ENCODE results near the gene ODAD4. TPM values are rescaled to one million over a fixed set of nuclear protein-coding genes. Genes with fewer than 3 reads are reported as not detected.
A peak's percentile ranks its signal among the peaks of the same experiment; 100 is the strongest.
"Not testable (repeated sequence)": the region's sequence is repeated elsewhere in the genome, so short reads cannot be mapped to it uniquely, and the experiment has no call there.

The ODAD4 gene
- total RNA-seq, 1 donor from 2014 or later, result 0.50 TPM

DNA sequence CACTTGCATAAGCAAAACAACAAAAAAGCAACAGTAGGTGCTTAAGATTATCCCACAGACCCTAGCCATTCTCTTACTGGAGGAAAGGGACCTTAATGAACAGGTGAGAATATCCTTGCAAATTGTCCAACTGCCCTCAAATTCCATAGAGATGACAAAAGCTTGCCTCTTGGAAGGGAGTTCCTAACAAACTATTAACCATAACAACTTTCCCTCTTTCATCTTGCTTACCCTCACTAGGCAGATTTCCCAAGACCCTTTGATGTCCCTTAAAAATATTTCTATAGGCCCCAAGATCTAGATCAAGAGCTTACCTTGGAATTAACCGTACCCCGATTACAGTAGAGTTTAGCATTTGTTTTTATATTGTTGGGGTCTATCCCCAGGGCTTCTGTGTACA is 58.0 kb downstream of the ODAD4 start:
- H3K27ac Mint-ChIP-seq, result no peak overlapping the region
- H3K9me3 Mint-ChIP-seq, result no peaks in the 10 kb centered on the region
- H3K27me3 Mint-ChIP-seq (ENCODE audit: low read depth), result no peaks in the 10 kb centered on the region
- H3K4me1 Mint-ChIP-seq (ENCODE audit: low read depth), result no peaks in the 10 kb centered on the region
- no peak for DNase-seq (ENCODE audit: low spot score)
- intact Hi-C loops (cut with micrococcal nuclease), result no loop called here
- no peak overlapping the region for H3K4me3 Mint-ChIP-seq (ENCODE audit: low read depth)
- peaks cover 76% of the 10 kb centered on the region for H3K36me3 Mint-ChIP-seq (ENCODE audit: low read depth)

- Mint-ChIP-seq H3K4me1 (ENCODE audit: low read depth) (no peaks in the 10 kb centered on the region), H3K9me3 (no peaks in the 10 kb centered on the region), H3K36me3 (ENCODE audit: low read depth) (peaks cover 80% of the 10 kb centered on the region), H3K4me3 (ENCODE audit: low read depth) (no peak overlapping the region), H3K27ac (no peak overlapping the region), H3K27me3 (ENCODE audit: low read depth) (no peaks in the 10 kb centered on the region)
- DNase-seq (ENCODE audit: low spot score), result no peak
- intact Hi-C loops (cut with micrococcal nuclease), result no loop called here
Observed at GRCh38 chr17:41989702-41990419, 59.4 kb downstream of the ODAD4 start.

- H3K4me3 Mint-ChIP-seq (ENCODE audit: low read depth), result no peak overlapping the region
- no peaks in the 10 kb centered on the region for H3K9me3 Mint-ChIP-seq
- no peaks in the 10 kb centered on the region for H3K27me3 Mint-ChIP-seq (ENCODE audit: low read depth)
- H3K4me1 Mint-ChIP-seq (ENCODE audit: low read depth), result peaks cover 4% of the 10 kb centered on the region
- no peak overlapping the region for H3K27ac Mint-ChIP-seq
- H3K36me3 Mint-ChIP-seq (ENCODE audit: low read depth), result peaks cover 80% of the 10 kb centered on the region
- intact Hi-C loops (cut with micrococcal nuclease), result no loop called here
- DNase-seq (ENCODE audit: low spot score), result no peak
Observed at GRCh38 chr17:41992576-41992975, 62.2 kb downstream of the ODAD4 start.

GRCh38 chr17:41996855-41997164 is 66.4 kb downstream of the ODAD4 start:
- DNase-seq (ENCODE audit: low spot score), result no peak
- Mint-ChIP-seq H3K4me3 (ENCODE audit: low read depth) (no peak overlapping the region), H3K4me1 (ENCODE audit: low read depth) (peaks cover 4% of the 10 kb centered on the region), H3K27ac (no peak overlapping the region), H3K36me3 (ENCODE audit: low read depth) (peaks cover 75% of the 10 kb centered on the region), H3K27me3 (ENCODE audit: low read depth) (no peaks in the 10 kb centered on the region), H3K9me3 (no peaks in the 10 kb centered on the region)
- intact Hi-C loops (cut with micrococcal nuclease), result no loop called here

DNA sequence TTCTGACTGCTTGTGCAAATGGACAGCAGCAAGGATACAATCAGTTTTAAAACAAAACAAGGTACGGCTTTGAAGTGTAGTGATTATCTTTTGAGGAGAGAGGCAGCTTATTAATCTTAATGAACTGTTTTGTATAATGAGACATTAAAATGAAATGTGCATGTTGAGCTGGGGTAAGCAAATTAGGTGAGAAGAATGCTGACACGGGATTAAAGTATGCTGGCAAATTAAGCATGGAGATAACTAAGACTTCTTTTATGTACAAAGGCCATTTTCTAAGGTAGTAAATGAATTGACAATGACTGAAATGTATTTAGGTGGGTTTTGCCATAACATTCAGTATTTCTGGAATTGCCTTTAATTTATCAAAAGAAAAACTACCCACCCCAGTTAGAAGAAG is 68.1 kb downstream of the ODAD4 start:
- no peaks in the 10 kb centered on the region for H3K9me3 Mint-ChIP-seq
- no peaks in the 10 kb centered on the region for H3K27me3 Mint-ChIP-seq (ENCODE audit: low read depth)
- H3K4me1 Mint-ChIP-seq (ENCODE audit: low read depth), result peaks cover 11% of the 10 kb centered on the region
- H3K27ac Mint-ChIP-seq, result no peak overlapping the region
- no peak overlapping the region for H3K4me3 Mint-ChIP-seq (ENCODE audit: low read depth)
- intact Hi-C loops (cut with micrococcal nuclease), result no loop called here
- peaks cover 71% of the 10 kb centered on the region for H3K36me3 Mint-ChIP-seq (ENCODE audit: low read depth)
- DNase-seq (ENCODE audit: low spot score), result no peak

- intact Hi-C loops (cut with micrococcal nuclease), result no loop called here
- Mint-ChIP-seq H3K27ac (no peak overlapping the region), H3K9me3 (no peaks in the 10 kb centered on the region), H3K4me3 (ENCODE audit: low read depth) (no peak overlapping the region), H3K36me3 (ENCODE audit: low read depth) (peaks cover 60% of the 10 kb centered on the region), H3K27me3 (ENCODE audit: low read depth) (no peaks in the 10 kb centered on the region), H3K4me1 (ENCODE audit: low read depth) (peaks cover 13% of the 10 kb centered on the region)
- DNase-seq (ENCODE audit: low spot score), result no peak
Observed at GRCh38 chr17:42000413-42001133, 70.2 kb downstream of the ODAD4 start.

DNA sequence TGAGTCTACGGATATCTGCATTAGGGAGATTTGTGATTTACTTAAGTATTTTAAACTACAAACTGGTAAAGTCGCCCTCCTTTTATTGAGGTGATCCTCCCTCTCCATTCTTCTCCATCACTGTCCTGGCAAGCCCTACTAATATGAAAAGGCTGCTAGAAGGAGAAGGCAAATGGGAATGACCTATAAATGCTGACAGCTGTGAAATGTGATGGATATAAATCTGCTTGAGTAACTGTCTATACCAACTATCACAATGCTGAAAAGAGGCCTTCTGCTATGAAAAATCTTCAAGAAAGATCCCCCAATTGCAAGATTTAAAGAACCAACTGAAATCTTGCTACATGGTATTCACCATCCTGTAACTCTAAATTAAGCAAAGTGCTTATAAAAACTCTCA is 71.3 kb downstream of the ODAD4 start:
- peaks cover 49% of the 10 kb centered on the region for H3K36me3 Mint-ChIP-seq (ENCODE audit: low read depth)
- no peak for DNase-seq (ENCODE audit: low spot score)
- no peak overlapping the region for H3K27ac Mint-ChIP-seq
- H3K9me3 Mint-ChIP-seq, result no peaks in the 10 kb centered on the region
- H3K4me3 Mint-ChIP-seq (ENCODE audit: low read depth), result no peak overlapping the region
- peaks cover 9% of the 10 kb centered on the region for H3K4me1 Mint-ChIP-seq (ENCODE audit: low read depth)
- intact Hi-C loops (cut with micrococcal nuclease), result no loop called here
- H3K27me3 Mint-ChIP-seq (ENCODE audit: low read depth), result no peaks in the 10 kb centered on the region

DNA sequence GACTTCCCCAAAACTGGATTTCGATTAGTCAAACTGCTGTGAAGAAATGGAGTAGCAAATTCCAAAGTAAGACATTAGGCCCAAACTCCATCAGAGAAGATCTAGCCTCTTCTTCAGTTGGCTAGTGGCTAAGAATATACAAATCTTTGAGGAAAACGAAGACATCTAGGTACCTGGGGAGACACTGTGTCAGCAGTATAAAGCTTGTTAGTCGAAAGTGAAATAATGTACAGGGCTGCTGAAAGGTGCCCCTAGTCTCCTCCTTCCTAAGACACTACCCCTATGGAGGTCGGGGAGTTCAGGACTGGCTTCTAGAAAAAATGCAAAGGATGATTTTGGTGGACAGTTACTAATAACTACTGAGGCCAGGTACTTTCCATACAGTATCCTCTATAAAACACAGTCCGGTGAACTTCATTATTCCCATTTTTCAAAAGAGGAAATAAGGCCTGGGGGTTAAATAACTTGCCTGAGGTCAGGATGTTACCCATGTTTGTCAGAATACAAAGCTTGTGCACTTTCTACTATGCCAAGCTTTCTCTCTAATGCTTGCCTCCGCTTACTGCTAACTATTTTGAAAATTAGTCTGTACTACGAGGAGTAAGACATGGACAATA is 71.9 kb downstream of the ODAD4 start:
- no peaks in the 10 kb centered on the region for H3K9me3 Mint-ChIP-seq
- peaks cover 45% of the 10 kb centered on the region for H3K36me3 Mint-ChIP-seq (ENCODE audit: low read depth)
- no peak for DNase-seq (ENCODE audit: low spot score)
- intact Hi-C loops (cut with micrococcal nuclease), result no loop called here
- H3K4me1 Mint-ChIP-seq (ENCODE audit: low read depth), result peaks cover 12% of the 10 kb centered on the region
- H3K4me3 Mint-ChIP-seq (ENCODE audit: low read depth), result no peak overlapping the region
- H3K27ac Mint-ChIP-seq, result no peak overlapping the region
- H3K27me3 Mint-ChIP-seq (ENCODE audit: low read depth), result no peaks in the 10 kb centered on the region

GRCh38 chr17:42002792-42003301 is 72.4 kb downstream of the ODAD4 start:
- Mint-ChIP-seq H3K27me3 (ENCODE audit: low read depth) (no peaks in the 10 kb centered on the region), H3K27ac (no peak overlapping the region), H3K9me3 (no peaks in the 10 kb centered on the region), H3K36me3 (ENCODE audit: low read depth) (peaks cover 42% of the 10 kb centered on the region), H3K4me3 (ENCODE audit: low read depth) (no peak overlapping the region), H3K4me1 (ENCODE audit: low read depth) (peaks cover 12% of the 10 kb centered on the region)
- intact Hi-C loops (cut with micrococcal nuclease), result no loop called here
- DNase-seq (ENCODE audit: low spot score), result no peak

GRCh38 chr17:42005166-42005565 is 74.7 kb downstream of the ODAD4 start:
- no peak overlapping the region for H3K27ac Mint-ChIP-seq
- DNase-seq (ENCODE audit: low spot score), result no peak
- H3K4me3 Mint-ChIP-seq (ENCODE audit: low read depth), result no peak overlapping the region
- intact Hi-C loops (cut with micrococcal nuclease), result no loop called here
- no peaks in the 10 kb centered on the region for H3K9me3 Mint-ChIP-seq
- H3K4me1 Mint-ChIP-seq (ENCODE audit: low read depth), result peaks cover 12% of the 10 kb centered on the region
- peaks cover 41% of the 10 kb centered on the region for H3K36me3 Mint-ChIP-seq (ENCODE audit: low read depth)
- H3K27me3 Mint-ChIP-seq (ENCODE audit: low read depth), result no peaks in the 10 kb centered on the region

GRCh38 chr17:42009170-42009569 is 78.8 kb downstream of the ODAD4 start:
- H3K4me3 Mint-ChIP-seq (ENCODE audit: low read depth), result no peak overlapping the region
- peak overlapping the region; percentile 22 for H3K27ac Mint-ChIP-seq
- no peaks in the 10 kb centered on the region for H3K9me3 Mint-ChIP-seq
- intact Hi-C loops (cut with micrococcal nuclease), result no loop called here
- peaks cover 24% of the 10 kb centered on the region for H3K36me3 Mint-ChIP-seq (ENCODE audit: low read depth)
- H3K27me3 Mint-ChIP-seq (ENCODE audit: low read depth), result no peaks in the 10 kb centered on the region
- DNase-seq (ENCODE audit: low spot score), result no peak
- peaks cover 25% of the 10 kb centered on the region for H3K4me1 Mint-ChIP-seq (ENCODE audit: low read depth)

DNA sequence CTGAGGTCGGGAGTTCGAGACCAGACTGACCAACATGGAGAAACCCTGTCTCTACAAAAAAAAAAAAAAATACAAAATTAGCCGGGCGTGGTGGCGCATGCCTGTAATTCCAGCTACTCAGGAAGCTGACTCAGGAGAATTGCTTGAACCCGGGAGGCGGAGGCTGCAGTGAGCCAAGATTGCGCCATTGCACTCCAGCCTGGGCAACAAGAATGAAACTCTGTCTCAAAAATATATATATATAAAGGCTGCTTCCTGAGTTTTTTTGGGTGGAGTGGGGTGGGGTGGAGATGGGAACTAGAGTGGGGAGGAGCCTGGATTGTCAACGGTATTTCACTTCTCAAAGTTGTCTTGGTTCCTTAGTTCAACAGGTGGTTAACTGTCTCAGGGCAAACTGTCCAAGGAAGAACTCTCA is 79.9 kb downstream of the ODAD4 start:
- Mint-ChIP-seq H3K36me3 (ENCODE audit: low read depth) (peaks cover 23% of the 10 kb centered on the region), H3K4me1 (ENCODE audit: low read depth) (peaks cover 27% of the 10 kb centered on the region)
- H3K27me3 Mint-ChIP-seq (ENCODE audit: low read depth); DNase-seq (ENCODE audit: low spot score); H3K27ac Mint-ChIP-seq; H3K4me3 Mint-ChIP-seq (ENCODE audit: low read depth); H3K9me3 Mint-ChIP-seq: not testable (repeated sequence)
- intact Hi-C loops (cut with micrococcal nuclease), result loop anchor here (10.0 kb wide), 1 partner anchor 145 kb away; the partner anchor contains the start of gene KLHL11
